Forelimb muscle (tissue), 1 donor: ENCODE results near the gene AGPAT2. TPM values are rescaled to one million over a fixed set of nuclear protein-coding genes. Genes with fewer than 3 reads are reported as not detected.

Experiments used
- DNase-seq: peaks from one replicate; pipeline ENCODE4 v3.0.0-alpha.2; 2013; ENCODE audit warnings: low read depth
- polyA plus RNA-seq: library from polyadenylated mRNA; unstranded; fragments of 120-200 nt; gene quantifications from one replicate; pipeline ENCODE4 v1.2.1, GENCODE V29; 2013; ENCODE audit not compliant: insufficient read length

The AGPAT2 gene
- polyA plus RNA-seq, 1 donor, result 11.6 TPM

GRCh38 chr9:136700959-136701667 is 13.9 kb upstream of the AGPAT2 start:
- DNase-seq, result no peak

- no peak for DNase-seq
These were observed 13.0 kb upstream of the AGPAT2 start for GRCh38 chr9:136700304-136700703.

- DNase-seq, result no peak
These were observed 11.5 kb upstream of the AGPAT2 start for GRCh38 chr9:136698635-136699246.

GRCh38 chr9:136697821-136698526 is 10.7 kb upstream of the AGPAT2 start:
- no peak for DNase-seq

- DNase-seq, result no peak
These were observed 10.0 kb upstream of the AGPAT2 start for GRCh38 chr9:136697146-136697820.

- DNase-seq, result no peak
These were observed 9.2 kb upstream of the AGPAT2 start for GRCh38 chr9:136696502-136696901.

GRCh38 chr9:136695955-136696354 is 8.7 kb upstream of the AGPAT2 start:
- no peak for DNase-seq

GRCh38 chr9:136695435-136695895 is 8.2 kb upstream of the AGPAT2 start:
- DNase-seq, result no peak

GRCh38 chr9:136694872-136695247 is 7.6 kb upstream of the AGPAT2 start:
- DNase-seq, result no peak

GRCh38 chr9:136694163-136694871 is 7.1 kb upstream of the AGPAT2 start:
- no peak for DNase-seq

- DNase-seq, result no peak
These were observed 6.4 kb upstream of the AGPAT2 start for GRCh38 chr9:136693490-136694162.

- no peak for DNase-seq
These were observed 5.9 kb upstream of the AGPAT2 start for GRCh38 chr9:136693135-136693489.

GRCh38 chr9:136692185-136693134 is 5.2 kb upstream of the AGPAT2 start:
- no peak for DNase-seq

- DNase-seq, result no peak
These were observed 4.3 kb upstream of the AGPAT2 start for GRCh38 chr9:136691316-136692184.

GRCh38 chr9:136690806-136691261 is 3.6 kb upstream of the AGPAT2 start:
- DNase-seq, result no peak

GRCh38 chr9:136690104-136690805 is 3.0 kb upstream of the AGPAT2 start:
- no peak for DNase-seq

GRCh38 chr9:136689108-136689460 is 1.8 kb upstream of the AGPAT2 start:
- DNase-seq, result no peak
